RPMI8226 (cell line): ENCODE results near the gene HABP4.
"Not testable (repeated sequence)": the region's sequence is repeated elsewhere in the genome, so short reads cannot be mapped to it uniquely, and the experiment has no call there.

Experiments
- DNase-seq: peaks from one replicate; pipeline ENCODE4 v3.0.0-alpha.2; 2015

The HABP4 gene

DNA sequence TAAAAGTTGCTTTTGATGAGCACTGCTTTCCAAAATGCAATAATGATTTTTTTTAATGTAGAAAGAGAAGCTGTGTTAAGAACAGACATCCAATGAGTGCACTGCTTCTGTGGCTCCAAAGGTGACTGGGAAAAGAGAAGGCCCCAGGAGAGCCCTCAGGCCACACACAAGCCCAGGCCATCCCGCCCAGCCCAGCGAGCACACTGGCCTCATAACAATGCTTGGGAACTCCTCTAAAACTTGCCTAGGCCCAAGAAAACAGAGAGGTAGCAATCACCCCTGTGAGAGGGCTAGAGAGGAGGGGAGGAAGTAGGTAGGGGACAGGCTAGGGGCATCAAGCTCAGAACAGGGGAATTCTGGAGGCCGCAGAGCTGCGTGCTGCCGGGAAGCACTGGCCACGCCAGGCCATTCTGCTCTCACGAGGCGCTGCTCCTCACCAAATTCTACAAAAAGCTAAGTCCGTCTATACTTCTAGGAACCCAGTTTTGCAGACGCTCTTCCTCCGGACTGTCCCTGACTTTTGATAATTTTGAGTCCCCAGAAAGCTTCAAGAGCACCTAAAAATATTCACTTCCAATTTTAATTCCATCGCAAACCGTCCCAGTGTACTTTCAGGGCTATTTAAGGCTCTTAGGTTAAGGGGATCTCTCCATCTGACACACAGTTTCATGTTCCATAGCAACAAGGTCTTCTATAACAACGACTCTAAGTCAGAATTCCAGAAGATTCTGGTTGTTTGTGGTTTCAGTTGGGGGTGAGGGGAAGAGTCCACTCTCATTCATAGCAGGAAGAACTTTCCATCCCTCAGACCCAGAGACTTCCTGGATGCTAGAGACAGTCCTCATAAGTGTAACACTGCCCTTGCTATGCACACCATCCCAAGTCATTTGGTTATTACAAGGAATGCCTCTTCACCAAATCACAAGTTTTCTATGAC is 51.0 kb downstream of the HABP4 start:
- DNase-seq = no peak

DNA sequence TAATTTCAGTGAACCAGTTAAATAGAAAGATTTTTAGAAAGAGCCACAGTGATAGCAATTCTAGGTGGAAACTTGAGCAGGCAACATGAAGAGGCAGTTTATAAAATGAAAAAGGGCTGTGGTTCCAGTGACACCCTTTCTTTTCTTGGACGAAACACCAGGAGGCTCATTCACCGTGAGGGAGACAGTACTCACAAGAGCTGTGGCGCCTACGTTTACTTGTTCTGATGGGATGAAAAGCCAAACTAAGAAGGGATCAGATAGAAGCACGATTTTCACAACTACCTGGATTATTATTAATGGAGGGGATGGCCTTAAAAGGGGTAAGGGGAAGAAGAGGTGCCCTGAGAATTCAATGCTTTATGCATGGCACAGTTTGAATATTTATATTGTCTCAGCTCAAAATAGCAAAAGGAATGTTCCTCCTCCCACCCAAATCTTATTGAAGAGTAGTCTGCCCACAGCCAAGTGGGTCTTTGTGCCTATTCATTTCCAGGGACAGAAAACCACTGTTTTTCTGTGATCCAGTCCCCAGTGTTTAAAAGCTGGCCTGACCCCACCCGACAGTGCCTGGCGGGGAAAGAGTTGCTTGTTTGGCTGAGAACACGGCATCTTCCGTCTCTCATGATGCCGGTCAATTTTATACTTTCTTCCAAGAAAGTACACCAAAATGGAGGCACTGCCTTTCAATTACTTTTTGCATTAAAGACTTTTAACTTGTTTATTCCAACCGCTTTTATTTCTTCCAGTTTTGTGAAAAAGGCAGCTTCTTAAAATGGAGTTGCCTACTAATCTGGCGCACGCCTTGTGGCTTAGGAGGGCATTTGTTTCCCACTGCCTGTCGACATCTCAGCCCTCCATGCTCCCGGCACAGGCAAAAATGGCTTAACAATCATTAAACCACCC is 51.9 kb downstream of the HABP4 start:
- no peak for DNase-seq

- DNase-seq = no peak
These were observed 52.8 kb downstream of the HABP4 start for GRCh38 chr9:96502539-96503373.

DNA sequence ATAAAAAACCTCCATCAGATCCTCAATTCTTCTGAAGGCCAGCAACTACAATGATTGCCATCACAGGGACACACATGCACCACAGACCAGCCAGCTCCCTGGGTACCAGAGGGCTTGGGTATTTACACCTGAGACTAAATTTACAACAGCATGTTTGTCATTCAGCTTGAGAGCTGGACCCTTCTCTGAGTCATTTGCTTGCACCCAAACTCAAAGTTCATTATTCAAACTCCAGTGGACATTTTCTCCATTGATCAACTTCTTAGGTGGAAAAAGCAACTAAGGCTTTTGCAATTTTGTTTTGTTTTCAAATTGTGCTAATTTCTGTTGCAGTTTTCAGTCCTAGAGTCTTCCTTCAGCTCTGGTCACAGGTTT is 53.4 kb downstream of the HABP4 start:
- DNase-seq = not testable (repeated sequence)

DNA sequence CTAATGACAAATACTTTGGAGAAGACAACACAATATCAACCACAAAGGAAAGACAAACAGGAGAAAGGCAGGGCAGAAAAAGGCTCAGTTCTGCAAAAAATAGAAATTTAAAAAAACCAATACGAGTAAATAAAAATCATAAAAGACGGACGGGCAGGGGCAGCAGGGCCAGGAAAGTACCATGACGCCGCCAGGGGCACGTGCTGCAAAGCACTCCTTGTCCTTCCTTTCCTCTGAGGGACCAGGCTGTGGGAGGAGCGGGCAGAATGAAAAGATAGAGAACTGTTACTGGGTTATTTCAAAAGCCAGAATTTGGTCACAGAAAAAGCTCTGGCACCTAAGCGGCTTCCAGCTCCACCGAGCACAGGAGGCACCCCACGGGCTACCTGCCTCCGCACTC is 53.9 kb downstream of the HABP4 start:
- no peak for DNase-seq

DNA sequence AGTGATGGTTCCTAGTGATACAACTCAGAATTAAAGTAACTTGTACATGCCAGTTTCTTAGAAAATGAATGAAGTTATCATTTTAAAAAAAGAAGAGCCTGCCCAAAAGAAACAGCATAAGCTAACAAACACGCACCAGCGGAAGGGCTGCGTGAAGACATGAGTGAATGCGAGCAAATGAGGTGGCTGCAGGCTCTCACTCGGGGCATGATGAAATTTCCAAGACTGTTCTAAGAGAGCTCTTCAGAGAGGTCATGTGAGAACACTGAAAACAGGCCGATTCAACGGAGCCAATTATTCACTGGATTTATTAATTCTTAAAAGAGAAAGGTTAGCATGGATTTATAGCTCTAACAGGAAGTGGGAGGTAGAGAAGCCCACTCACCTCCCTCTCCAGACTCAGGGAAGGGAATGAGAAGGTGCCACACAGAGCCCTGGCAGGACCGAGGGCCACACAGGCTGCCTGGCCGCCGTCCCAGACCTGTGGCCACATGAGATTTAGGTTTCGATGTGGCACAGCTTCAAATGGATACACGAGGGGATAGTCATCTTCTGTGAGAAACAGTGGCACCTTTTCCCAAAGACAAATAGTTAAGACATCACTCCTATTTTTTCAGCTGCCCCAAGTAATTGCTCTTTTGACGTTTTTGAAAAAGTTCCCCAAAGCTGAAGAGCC is 55.5 kb downstream of the HABP4 start:
- no peak for DNase-seq

DNA sequence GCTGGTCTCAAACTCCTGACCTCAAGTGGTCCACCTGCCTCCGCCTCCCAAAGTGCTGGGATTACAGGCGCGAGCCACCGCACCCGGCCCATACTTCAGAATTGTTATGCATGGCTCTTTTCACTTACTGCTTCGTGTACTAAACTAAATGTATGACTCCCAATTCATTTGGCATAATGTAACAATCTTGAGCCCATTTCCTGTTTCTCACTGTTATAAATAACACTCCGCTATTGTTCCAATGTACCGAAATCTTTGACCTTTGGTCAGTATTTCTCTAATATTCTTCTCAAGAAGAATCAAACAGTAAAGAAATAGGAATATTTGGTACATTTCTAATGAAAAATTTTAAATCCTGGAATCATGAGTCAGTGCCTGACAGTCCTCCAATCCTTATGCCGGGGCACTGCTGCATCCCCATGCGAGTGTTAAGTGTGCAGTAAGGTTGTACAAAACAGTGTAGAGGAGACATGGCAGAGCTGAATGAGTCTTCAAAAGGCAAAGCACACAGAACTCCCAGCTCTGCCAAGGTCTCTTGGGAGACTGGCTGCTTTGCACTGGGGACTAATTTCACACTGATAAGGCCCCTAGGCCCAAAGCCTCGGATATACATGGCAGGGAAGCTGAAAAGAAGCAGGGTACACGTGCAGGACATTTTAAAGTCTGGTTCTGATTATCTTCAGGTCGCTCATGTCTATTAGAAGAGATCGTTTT is 58.4 kb downstream of the HABP4 start:
- DNase-seq = no peak

GRCh38 chr9:96509026-96509425 is 59.1 kb downstream of the HABP4 start:
- no peak for DNase-seq

GRCh38 chr9:96509848-96510247 is 59.9 kb downstream of the HABP4 start:
- no peak for DNase-seq

DNA sequence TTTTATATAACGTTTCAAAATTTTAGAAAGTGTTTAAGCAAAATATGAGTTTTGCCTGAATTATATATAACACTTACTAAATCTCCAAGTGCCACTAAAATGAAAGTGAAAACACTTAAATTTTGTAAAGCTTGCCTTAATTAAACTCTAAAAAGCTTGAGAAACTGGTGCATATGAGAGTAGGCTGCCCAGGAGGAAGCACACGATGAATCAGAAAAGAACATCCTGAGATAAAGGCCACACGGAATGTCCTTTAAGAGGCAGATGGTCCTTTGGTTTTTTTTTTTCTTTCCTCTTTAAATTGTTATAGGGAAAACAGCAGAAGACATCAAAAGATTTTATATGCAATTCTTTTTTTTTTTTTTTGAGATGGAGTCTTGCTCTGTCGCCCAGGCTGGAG is 60.3 kb downstream of the HABP4 start:
- no peak for DNase-seq

GRCh38 chr9:96512240-96512639 is 62.3 kb downstream of the HABP4 start:
- no peak for DNase-seq

GRCh38 chr9:96513622-96514021 is 63.7 kb downstream of the HABP4 start:
- no peak for DNase-seq

GRCh38 chr9:96514108-96514799 is 64.3 kb downstream of the HABP4 start:
- DNase-seq = no peak

DNA sequence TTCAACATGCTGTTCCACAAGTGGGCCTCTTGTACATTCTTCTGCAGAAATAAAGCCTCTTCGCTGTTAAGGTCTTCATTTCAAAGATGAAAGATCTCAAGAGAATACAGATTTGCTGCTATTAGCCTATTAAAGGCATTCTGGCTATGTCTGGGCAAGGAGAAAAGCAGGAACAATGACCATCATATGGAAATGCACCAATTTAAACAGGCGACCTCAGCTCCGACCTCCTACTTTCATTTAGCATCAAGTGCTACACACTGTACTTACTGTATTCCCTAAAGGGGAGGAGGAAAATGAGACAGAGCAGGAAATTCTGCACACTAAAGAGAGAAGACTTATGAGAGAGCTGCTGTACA is 64.8 kb downstream of the HABP4 start:
- no peak for DNase-seq

DNA sequence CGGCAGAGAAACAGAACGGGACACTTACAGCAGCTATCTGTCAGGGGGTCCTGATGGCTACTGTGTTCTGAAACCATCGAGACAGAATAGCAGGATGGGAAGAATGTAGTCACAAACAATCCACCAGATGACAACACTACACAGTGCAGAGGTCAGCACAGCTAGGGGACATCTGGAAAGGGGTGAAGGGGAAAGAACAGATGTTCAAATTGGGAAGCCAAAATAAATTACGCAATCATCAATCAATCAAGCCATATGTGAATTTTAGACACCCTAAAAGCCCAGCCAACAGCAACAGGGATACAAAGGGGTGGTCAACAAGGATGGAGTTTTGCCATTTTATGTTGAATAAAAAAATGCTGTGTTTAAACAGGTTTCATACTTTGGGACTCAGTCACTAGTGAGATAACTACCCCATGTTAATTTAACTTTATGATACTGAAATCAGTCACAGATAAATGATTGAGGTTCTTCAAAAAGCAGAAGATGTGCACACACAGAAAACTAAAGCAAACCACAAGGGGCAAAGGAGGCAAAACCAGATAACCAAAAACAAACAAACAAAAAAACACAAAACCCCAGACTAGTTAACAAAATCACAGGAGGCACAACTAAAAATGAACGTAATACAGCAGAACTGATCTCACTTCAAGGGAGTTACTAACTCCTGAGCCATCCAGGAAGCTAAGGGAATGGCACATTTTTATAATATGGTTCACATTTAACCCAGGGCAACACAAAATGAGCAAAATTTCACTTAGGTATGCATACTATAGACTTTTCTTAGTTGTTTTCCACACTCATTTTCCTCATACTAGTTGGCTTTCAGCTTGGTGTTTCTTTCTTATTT is 65.9 kb downstream of the HABP4 start:
- DNase-seq = no peak

DNA sequence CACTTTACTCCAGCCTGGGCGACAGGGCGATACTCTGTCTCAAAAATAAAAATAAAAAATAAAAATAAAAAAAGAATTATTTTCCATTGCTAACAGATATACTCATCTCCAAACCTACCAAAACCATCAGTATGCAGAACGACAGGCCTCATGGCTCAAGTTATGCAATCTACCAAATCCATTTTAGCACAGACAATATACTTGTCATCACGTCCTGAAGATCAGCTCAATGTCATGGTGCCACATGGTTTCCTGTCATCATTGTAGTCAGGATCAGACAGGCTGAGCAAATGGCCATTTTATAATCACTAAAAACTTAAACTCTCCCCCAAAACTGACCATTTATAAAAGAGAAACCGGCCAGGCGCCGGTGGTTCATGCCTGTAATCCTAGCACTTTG is 69.1 kb downstream of the HABP4 start:
- no peak for DNase-seq

- no peak for DNase-seq
These were observed 69.8 kb downstream of the HABP4 start for GRCh38 chr9:96519787-96520186.

- no peak for DNase-seq
These were observed 72.4 kb downstream of the HABP4 start for GRCh38 chr9:96522366-96522765.

DNA sequence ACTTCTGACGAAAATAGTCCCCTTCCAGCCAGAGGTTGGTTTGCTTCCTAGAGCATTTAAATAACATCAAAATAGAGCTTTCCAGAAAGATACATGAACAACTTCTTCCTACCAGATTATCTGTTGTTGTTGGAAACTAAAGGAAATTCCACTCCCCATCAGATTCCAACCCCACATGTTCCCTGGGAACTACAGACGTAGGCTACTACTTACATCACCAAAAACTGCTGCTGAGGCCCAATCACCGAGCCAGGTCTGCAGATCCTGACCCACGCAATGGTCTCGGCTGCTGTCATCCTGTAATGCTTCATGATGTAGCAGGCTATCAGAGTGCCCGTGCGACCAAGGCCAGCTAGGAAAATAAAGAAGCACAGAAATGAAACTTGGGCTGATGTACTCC is 73.4 kb downstream of the HABP4 start:
- DNase-seq = no peak

DNA sequence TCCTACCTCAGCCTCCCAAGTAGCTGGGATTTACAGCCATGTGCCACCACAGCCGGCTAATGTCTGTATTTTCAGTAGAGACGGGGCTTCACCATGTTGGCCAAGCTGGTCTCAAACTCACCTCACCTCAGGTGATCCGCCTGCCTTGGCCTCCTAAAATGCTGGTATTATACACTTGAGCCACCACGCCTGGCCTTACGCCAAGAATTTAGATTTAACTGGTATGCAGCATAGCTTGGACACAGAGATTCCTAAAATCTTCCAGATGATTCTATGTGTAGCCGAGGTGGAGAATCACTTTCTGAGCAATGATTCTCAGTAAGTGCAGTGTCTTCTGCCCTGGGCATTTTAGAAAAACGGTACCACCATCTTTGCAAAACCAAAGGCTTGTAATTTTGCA is 74.1 kb downstream of the HABP4 start:
- DNase-seq = no peak
